Measurements from ENCODE around the gene ELMO3. TPM values are rescaled to one million over a fixed set of nuclear protein-coding genes. Genes with fewer than 3 reads are reported as not detected.

The ELMO3 gene
- total and polyA plus RNA-seq, 2 of the 13 experiments (the other 11 are each of a cell fraction or from before 2014, with no cell fraction given) = 2.6 to 4.0 TPM

DNA sequence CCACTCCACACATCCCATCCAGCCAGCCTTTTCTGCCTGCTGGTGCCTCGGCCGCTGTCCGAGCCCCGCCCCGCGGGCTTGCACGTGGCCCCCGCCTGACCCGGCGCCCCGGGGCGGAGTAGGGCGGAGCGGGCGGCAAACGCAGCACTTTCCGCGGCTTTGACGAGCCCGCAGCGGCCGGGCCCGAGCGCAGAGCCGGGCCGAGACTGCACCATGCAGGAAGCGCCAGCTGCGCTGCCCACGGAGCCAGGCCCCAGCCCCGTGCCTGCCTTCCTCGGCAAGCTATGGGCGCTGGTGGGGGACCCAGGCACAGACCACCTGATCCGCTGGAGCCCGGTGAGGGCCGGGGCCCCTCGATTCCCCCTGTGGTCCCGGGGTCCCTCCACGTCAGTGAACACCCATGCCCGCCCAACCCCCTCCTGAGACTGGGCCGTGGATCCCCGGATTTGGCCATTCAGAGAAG is 34.3 kb upstream of the ELMO3 start, which contains the start of gene HSF4 (continued):
- TF ChIP-seq, protein P1, sequence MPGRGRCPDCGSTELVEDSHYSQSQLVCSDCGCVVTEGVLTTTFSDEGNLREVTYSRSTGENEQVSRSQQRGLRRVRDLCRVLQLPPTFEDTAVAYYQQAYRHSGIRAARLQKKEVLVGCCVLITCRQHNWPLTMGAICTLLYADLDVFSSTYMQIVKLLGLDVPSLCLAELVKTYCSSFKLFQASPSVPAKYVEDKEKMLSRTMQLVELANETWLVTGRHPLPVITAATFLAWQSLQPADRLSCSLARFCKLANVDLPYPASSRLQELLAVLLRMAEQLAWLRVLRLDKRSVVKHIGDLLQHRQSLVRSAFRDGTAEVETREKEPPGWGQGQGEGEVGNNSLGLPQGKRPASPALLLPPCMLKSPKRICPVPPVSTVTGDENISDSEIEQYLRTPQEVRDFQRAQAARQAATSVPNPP (CRISPR knock-in tag; IDR thresholded peaks at IDR 0.05) = peak; percentile 51; the same call in 1 of the 2 replicates
- TF ChIP-seq ZNF629 (CRISPR knock-in tag; conservative IDR thresholded peaks at IDR 0.05) (no peak), SIN3B (IDR thresholded peaks at IDR 0.05; ENCODE audit: low read length) (no peak), ZNF143 (CRISPR knock-in tag; IDR thresholded peaks at IDR 0.05) (peak; percentile 51; the same call in 1 of the 2 replicates), TAF1 (CRISPR knock-in tag; IDR thresholded peaks at IDR 0.05) (peak; percentile 51), PHF5A (CRISPR knock-in tag; IDR thresholded peaks at IDR 0.05; ENCODE audit: low read depth, unreplicated experiment) (peak; percentile 84), POLR2AphosphoS2 (IDR thresholded peaks at IDR 0.05; ENCODE audit: low read depth, low read length) (no peak), PHB2 (IDR thresholded peaks at IDR 0.05; ENCODE audit: partially characterized antibody) (no peak), ZNF160 (CRISPR knock-in tag; IDR thresholded peaks at IDR 0.05) (peak; percentile 95), SAP130 (CRISPR knock-in tag; IDR thresholded peaks at IDR 0.05; ENCODE audit: low read depth) (peak; percentile 92), NPAS2 (CRISPR knock-in tag; IDR thresholded peaks at IDR 0.05; ENCODE audit: borderline replicate concordance) (no peak), ZFP82 (CRISPR knock-in tag; IDR thresholded peaks at IDR 0.05; ENCODE audit: borderline replicate concordance) (peak; percentile 62; the same call in 1 of the 2 replicates), ZNF652 (CRISPR knock-in tag; IDR thresholded peaks at IDR 0.05; ENCODE audit: borderline replicate concordance, low read depth) (no peak), HCFC1 (IDR thresholded peaks at IDR 0.05; ENCODE audit: low read depth, low read length) (no peak), ZSCAN30 (CRISPR knock-in tag; IDR thresholded peaks at IDR 0.05) (no peak), PAF1 (CRISPR knock-in tag; IDR thresholded peaks at IDR 0.05) (no peak), POGZ (CRISPR knock-in tag; IDR thresholded peaks at IDR 0.05) (peak; percentile 69)
- TF ChIP-seq, protein P2, sequence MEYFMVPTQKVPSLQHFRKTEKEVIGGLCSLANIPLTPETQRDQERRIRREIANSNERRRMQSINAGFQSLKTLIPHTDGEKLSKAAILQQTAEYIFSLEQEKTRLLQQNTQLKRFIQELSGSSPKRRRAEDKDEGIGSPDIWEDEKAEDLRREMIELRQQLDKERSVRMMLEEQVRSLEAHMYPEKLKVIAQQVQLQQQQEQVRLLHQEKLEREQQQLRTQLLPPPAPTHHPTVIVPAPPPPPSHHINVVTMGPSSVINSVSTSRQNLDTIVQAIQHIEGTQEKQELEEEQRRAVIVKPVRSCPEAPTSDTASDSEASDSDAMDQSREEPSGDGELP (IDR thresholded peaks at IDR 0.05; ENCODE audit: borderline replicate concordance, low read depth) = 0 out of 2 replicates have a peak, but pooled peaks have one; percentile 36
- TF ChIP-seq, protein P3, sequence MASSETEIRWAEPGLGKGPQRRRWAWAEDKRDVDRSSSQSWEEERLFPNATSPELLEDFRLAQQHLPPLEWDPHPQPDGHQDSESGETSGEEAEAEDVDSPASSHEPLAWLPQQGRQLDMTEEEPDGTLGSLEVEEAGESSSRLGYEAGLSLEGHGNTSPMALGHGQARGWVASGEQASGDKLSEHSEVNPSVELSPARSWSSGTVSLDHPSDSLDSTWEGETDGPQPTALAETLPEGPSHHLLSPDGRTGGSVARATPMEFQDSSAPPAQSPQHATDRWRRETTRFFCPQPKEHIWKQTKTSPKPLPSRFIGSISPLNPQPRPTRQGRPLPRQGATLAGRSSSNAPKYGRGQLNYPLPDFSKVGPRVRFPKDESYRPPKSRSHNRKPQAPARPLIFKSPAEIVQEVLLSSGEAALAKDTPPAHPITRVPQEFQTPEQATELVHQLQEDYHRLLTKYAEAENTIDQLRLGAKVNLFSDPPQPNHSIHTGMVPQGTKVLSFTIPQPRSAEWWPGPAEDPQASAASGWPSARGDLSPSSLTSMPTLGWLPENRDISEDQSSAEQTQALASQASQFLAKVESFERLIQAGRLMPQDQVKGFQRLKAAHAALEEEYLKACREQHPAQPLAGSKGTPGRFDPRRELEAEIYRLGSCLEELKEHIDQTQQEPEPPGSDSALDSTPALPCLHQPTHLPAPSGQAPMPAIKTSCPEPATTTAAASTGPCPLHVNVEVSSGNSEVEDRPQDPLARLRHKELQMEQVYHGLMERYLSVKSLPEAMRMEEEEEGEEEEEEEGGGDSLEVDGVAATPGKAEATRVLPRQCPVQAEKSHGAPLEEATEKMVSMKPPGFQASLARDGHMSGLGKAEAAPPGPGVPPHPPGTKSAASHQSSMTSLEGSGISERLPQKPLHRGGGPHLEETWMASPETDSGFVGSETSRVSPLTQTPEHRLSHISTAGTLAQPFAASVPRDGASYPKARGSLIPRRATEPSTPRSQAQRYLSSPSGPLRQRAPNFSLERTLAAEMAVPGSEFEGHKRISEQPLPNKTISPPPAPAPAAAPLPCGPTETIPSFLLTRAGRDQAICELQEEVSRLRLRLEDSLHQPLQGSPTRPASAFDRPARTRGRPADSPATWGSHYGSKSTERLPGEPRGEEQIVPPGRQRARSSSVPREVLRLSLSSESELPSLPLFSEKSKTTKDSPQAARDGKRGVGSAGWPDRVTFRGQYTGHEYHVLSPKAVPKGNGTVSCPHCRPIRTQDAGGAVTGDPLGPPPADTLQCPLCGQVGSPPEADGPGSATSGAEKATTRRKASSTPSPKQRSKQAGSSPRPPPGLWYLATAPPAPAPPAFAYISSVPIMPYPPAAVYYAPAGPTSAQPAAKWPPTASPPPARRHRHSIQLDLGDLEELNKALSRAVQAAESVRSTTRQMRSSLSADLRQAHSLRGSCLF (CRISPR knock-in tag; IDR thresholded peaks at IDR 0.05; ENCODE audit: borderline replicate concordance) = no peak
- TF ChIP-seq, protein P4, sequence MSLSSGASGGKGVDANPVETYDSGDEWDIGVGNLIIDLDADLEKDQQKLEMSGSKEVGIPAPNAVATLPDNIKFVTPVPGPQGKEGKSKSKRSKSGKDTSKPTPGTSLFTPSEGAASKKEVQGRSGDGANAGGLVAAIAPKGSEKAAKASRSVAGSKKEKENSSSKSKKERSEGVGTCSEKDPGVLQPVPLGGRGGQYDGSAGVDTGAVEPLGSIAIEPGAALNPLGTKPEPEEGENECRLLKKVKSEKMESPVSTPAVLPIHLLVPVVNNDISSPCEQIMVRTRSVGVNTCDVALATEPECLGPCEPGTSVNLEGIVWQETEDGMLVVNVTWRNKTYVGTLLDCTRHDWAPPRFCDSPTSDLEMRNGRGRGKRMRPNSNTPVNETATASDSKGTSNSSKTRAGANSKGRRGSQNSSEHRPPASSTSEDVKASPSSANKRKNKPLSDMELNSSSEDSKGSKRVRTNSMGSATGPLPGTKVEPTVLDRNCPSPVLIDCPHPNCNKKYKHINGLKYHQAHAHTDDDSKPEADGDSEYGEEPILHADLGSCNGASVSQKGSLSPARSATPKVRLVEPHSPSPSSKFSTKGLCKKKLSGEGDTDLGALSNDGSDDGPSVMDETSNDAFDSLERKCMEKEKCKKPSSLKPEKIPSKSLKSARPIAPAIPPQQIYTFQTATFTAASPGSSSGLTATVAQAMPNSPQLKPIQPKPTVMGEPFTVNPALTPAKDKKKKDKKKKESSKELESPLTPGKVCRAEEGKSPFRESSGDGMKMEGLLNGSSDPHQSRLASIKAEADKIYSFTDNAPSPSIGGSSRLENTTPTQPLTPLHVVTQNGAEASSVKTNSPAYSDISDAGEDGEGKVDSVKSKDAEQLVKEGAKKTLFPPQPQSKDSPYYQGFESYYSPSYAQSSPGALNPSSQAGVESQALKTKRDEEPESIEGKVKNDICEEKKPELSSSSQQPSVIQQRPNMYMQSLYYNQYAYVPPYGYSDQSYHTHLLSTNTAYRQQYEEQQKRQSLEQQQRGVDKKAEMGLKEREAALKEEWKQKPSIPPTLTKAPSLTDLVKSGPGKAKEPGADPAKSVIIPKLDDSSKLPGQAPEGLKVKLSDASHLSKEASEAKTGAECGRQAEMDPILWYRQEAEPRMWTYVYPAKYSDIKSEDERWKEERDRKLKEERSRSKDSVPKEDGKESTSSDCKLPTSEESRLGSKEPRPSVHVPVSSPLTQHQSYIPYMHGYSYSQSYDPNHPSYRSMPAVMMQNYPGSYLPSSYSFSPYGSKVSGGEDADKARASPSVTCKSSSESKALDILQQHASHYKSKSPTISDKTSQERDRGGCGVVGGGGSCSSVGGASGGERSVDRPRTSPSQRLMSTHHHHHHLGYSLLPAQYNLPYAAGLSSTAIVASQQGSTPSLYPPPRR (CRISPR knock-in tag; IDR thresholded peaks at IDR 0.05; ENCODE audit: borderline replicate concordance) = peak; percentile 81

Measured in HepG2 (cell line).